ENCODE data around the gene SLC24A3. TPM values are rescaled to one million over a fixed set of nuclear protein-coding genes. Genes with fewer than 3 reads are reported as not detected.

Gene SLC24A3
- total and polyA plus RNA-seq, 2 experiments from 2014 or later: 0.81 to 2.5 TPM

- TF ChIP-seq ZNF462 (CRISPR knock-in tag; IDR thresholded peaks at IDR 0.05) (no peak), NANOG (IDR thresholded peaks at IDR 0.05; ENCODE audit: borderline replicate concordance) (no peak), ZNF331 (CRISPR knock-in tag; IDR thresholded peaks at IDR 0.05; ENCODE audit: low read depth) (no peak), ZNF114 (CRISPR knock-in tag; IDR thresholded peaks at IDR 0.05) (no peak)
Measured at GRCh38 chr20:19625426-19625825, 413.0 kb downstream of the SLC24A3 start (continued).

- peaks cover 12% of the 10 kb centered on the region for H3K9me3 Mint-ChIP-seq
- H3K27ac Mint-ChIP-seq: no peak overlapping the region
- H2AFZ ChIP-seq: no peak overlapping the region
- DNase-seq (ENCODE audit: low spot score) (no peak), ATAC-seq (no peak)
- no peaks in the 10 kb centered on the region for H4K20me1 ChIP-seq (replicated peaks; ENCODE audit: insufficient read depth)
- no peaks in the 10 kb centered on the region for H3K4me1 ChIP-seq (ENCODE audit: insufficient read depth)
- H3K4me1 Mint-ChIP-seq: peaks cover 10% of the 10 kb centered on the region; the same call in 2 of the 3 replicates
- no peak overlapping the region for H3K4me2 ChIP-seq
- H3K36me3 ChIP-seq (ENCODE audit: insufficient read depth): no peaks in the 10 kb centered on the region
- no peak overlapping the region for H3K4me3 ChIP-seq
- no peaks in the 10 kb centered on the region for H3K79me2 ChIP-seq (replicated peaks; ENCODE audit: insufficient read depth)
- H3K4me3 Mint-ChIP-seq: no peak overlapping the region
- H3K27ac ChIP-seq (ENCODE audit: low read depth): no peak overlapping the region
- peaks cover 25% of the 10 kb centered on the region for H3K9me2 ChIP-seq (ENCODE audit: insufficient read depth)
- H3K27me3 Mint-ChIP-seq (ENCODE audit: insufficient read depth, low read depth, poor library complexity): no peaks in the 10 kb centered on the region
- no peaks in the 10 kb centered on the region for H3K27me3 ChIP-seq (ENCODE audit: insufficient read depth)
- no peaks in the 10 kb centered on the region for H3F3A ChIP-seq (replicated peaks; ENCODE audit: low read depth)
- peaks cover 26% of the 10 kb centered on the region for H3K36me3 Mint-ChIP-seq (ENCODE audit: low read depth)
- no peak for TF ChIP-seq ETS1 (IDR thresholded peaks at IDR 0.05)
- TF ChIP-seq CTCF (conservative IDR thresholded peaks at IDR 0.05; ENCODE audit: low read depth in 2 of 2): no peak
- TF ChIP-seq ZNF331 (CRISPR knock-in tag; IDR thresholded peaks at IDR 0.05; ENCODE audit: low read depth): no peak
- no peak for TF ChIP-seq ZNF462 (CRISPR knock-in tag; IDR thresholded peaks at IDR 0.05)
Measured at GRCh38 chr20:19626896-19627295, 414.5 kb downstream of the SLC24A3 start.
